Measurements from ENCODE around the gene KCNJ5.

- TF ChIP-seq CTCF (IDR thresholded peaks at IDR 0.05; ENCODE audit: low read length), result no peak
- TF ChIP-seq EZH2 (IDR thresholded peaks at IDR 0.05; ENCODE audit: borderline replicate concordance, low read length), result no peak
Observed at GRCh38 chr11:128913806-128914205, 22.6 kb downstream of the KCNJ5 start.
